SH-SY5Y (cell line): Measurements from ENCODE around the gene KBTBD4.

Source experiments
- GATA2 ChIP-seq: IDR thresholded peaks from 2 replicates; pipeline ENCODE4 v1.6.1; 2011; ENCODE audit warnings: mild to moderate bottlenecking, low read depth, low read length
- GATA3 ChIP-seq: IDR thresholded peaks from 2 replicates; pipeline ENCODE4 v1.6.1; 2011; ENCODE audit warnings: low read depth, mild to moderate bottlenecking, low read length, moderate library complexity

- TF ChIP-seq GATA3 (no peak), GATA2 (no peak)
Observed at GRCh38 chr11:47571357-47571729, 7.4 kb downstream of the KBTBD4 start.
